ENCODE data around the gene BET1L.

Gene BET1L

GRCh38 chr11:204587-205109 lies 2.6 kb downstream of the BET1L start:
- Histone ChIP-seq H3K4me1 (no peaks in the 10 kb centered on the region), H3K9me3 (no peaks in the 10 kb centered on the region), H3K36me3 (no peaks in the 10 kb centered on the region; the same call in 1 of the 2 replicates), H3K27me3 (no peaks in the 10 kb centered on the region), H3K4me3 (ENCODE audit: low read depth, low read length) (no peak overlapping the region)
- DNase-seq = no peak
- TF ChIP-seq CTCF (IDR thresholded peaks at IDR 0.05; ENCODE audit: low read depth, low read length) = no peak

- Histone ChIP-seq H3K4me1 (no peaks in the 10 kb centered on the region), H3K9me3 (no peaks in the 10 kb centered on the region), H3K36me3 (no peaks in the 10 kb centered on the region), H3K4me3 (ENCODE audit: low read depth, low read length) (no peak overlapping the region), H3K27me3 (no peaks in the 10 kb centered on the region)
- DNase-seq = no peak
- no peak for TF ChIP-seq CTCF (IDR thresholded peaks at IDR 0.05; ENCODE audit: low read depth, low read length)
Measured at GRCh38 chr11:203945-204586, 3.1 kb downstream of the BET1L start.

GRCh38 chr11:203056-203944 lies 3.9 kb downstream of the BET1L start:
- Histone ChIP-seq H3K9me3 (no peaks in the 10 kb centered on the region), H3K36me3 (no peaks in the 10 kb centered on the region), H3K4me3 (ENCODE audit: low read depth, low read length) (no peak overlapping the region), H3K27me3 (no peaks in the 10 kb centered on the region), H3K4me1 (no peaks in the 10 kb centered on the region)
- no peak for DNase-seq
- no peak for TF ChIP-seq CTCF (IDR thresholded peaks at IDR 0.05; ENCODE audit: low read depth, low read length)

GRCh38 chr11:202490-202889 lies 4.7 kb downstream of the BET1L start:
- H3K36me3 ChIP-seq = no peaks in the 10 kb centered on the region
- H3K4me3 ChIP-seq (ENCODE audit: low read depth, low read length) = no peak overlapping the region
- no peak for DNase-seq
- H3K4me1 ChIP-seq = no peaks in the 10 kb centered on the region
- no peak for TF ChIP-seq CTCF (IDR thresholded peaks at IDR 0.05; ENCODE audit: low read depth, low read length)
- H3K27me3 ChIP-seq = no peaks in the 10 kb centered on the region
- H3K9me3 ChIP-seq = no peaks in the 10 kb centered on the region

- Histone ChIP-seq H3K27me3 (no peaks in the 10 kb centered on the region), H3K9me3 (no peaks in the 10 kb centered on the region), H3K36me3 (no peaks in the 10 kb centered on the region), H3K4me1 (no peaks in the 10 kb centered on the region), H3K4me3 (ENCODE audit: low read depth, low read length) (no peak overlapping the region)
- TF ChIP-seq CTCF (IDR thresholded peaks at IDR 0.05; ENCODE audit: low read depth, low read length) = no peak
- no peak for DNase-seq
Measured at GRCh38 chr11:201966-202365, 5.2 kb downstream of the BET1L start.

All from BE2C (cell line).